T-helper 2 cell treated with Interferon-gamma antibody and Interleukin-4, amounts not matched to agents 100 ng/mL and 5 ng/mL, for 36 hours (primary cell): Measurements from ENCODE around the gene LIMK1. TPM values are rescaled to one million over a fixed set of nuclear protein-coding genes. Genes with fewer than 3 reads are reported as not detected.

Source experiments
- total RNA-seq: library from RNA; stranded (reverse); gene quantifications from 2 replicates; pipeline ENCODE4 v1.2.3, GENCODE V29; 2022

Gene LIMK1
- total RNA-seq, 1 donor from 2014 or later, result 24.9 TPM

Other genes starting within 250 kb of the LIMK1 start
- 2.6 and 2.7 TPM in 2 replicates for gene METTL27, start 241.3 kb upstream of the LIMK1 start, total RNA-seq
- not detected in 2 replicates for gene TMEM270, start 222.6 kb upstream of the LIMK1 start, total RNA-seq
- not detected in 2 replicates for gene ELN, start 55.6 kb upstream of the LIMK1 start, total RNA-seq
- gene EIF4H, start 90.6 kb downstream of the LIMK1 start, total RNA-seq, result 291 and 293 TPM in 2 replicates
- 30.9 and 31.3 TPM in 2 replicates for gene LAT2, start 126.2 kb downstream of the LIMK1 start, total RNA-seq
- gene RFC2, start 170.6 kb downstream of the LIMK1 start, total RNA-seq, result 69.5 and 70.4 TPM in 2 replicates
- 1.0 and 1.3 TPM in 2 replicates for gene CLIP2, start 205.6 kb downstream of the LIMK1 start, total RNA-seq